ENCODE measurements around the gene CYP19A1.

Gene CYP19A1

GRCh38 chr15:51195459-51195858, 142.9 kb downstream of the CYP19A1 start:
- Histone ChIP-seq H3K4me3 (ENCODE audit: low read length) (no peak overlapping the region), H3K9me3 (ENCODE audit: control insufficient read depth, insufficient read depth, low read length) (no peaks in the 10 kb centered on the region), H3F3A (ENCODE audit: control insufficient read depth, insufficient read depth) (no peaks in the 10 kb centered on the region), H3K27ac (ENCODE audit: low read depth, low read length) (no peak overlapping the region), H3K27me3 (ENCODE audit: control insufficient read depth, low read length) (peaks cover 36% of the 10 kb centered on the region), H3K79me2 (ENCODE audit: control insufficient read depth, low read length) (no peaks in the 10 kb centered on the region), H3K36me3 (ENCODE audit: control insufficient read depth, low read length) (no peaks in the 10 kb centered on the region), H3K9me2 (replicated peaks; ENCODE audit: control insufficient read depth, low read length) (no peaks in the 10 kb centered on the region), H3K4me2 (ENCODE audit: low read length) (no peak overlapping the region), H3K4me1 (ENCODE audit: control insufficient read depth, low read length) (no peaks in the 10 kb centered on the region), H4K20me1 (ENCODE audit: control insufficient read depth, insufficient read depth, low read depth, low read length) (no peaks in the 10 kb centered on the region)
- no peak for TF ChIP-seq CTCF (IDR thresholded peaks at IDR 0.05; ENCODE audit: low read depth, low read length, poor library complexity, severe bottlenecking)
- TF ChIP-seq EZH2phosphoT487 (IDR thresholded peaks at IDR 0.05; ENCODE audit: borderline replicate concordance, low read length): no peak

- peaks cover 27% of the 10 kb centered on the region for H3K27me3 ChIP-seq (ENCODE audit: control insufficient read depth, low read length)
- no peak overlapping the region for H3K4me3 ChIP-seq (ENCODE audit: low read length)
- no peaks in the 10 kb centered on the region for H3K79me2 ChIP-seq (ENCODE audit: control insufficient read depth, low read length)
- no peaks in the 10 kb centered on the region for H4K20me1 ChIP-seq (ENCODE audit: control insufficient read depth, insufficient read depth, low read depth, low read length)
- H3K9me3 ChIP-seq (ENCODE audit: control insufficient read depth, insufficient read depth, low read length): no peaks in the 10 kb centered on the region
- H3K9me2 ChIP-seq (replicated peaks; ENCODE audit: control insufficient read depth, low read length): no peaks in the 10 kb centered on the region
- no peak overlapping the region for H3K27ac ChIP-seq (ENCODE audit: low read depth, low read length)
- H3K4me1 ChIP-seq (ENCODE audit: control insufficient read depth, low read length): no peaks in the 10 kb centered on the region
- TF ChIP-seq CTCF (IDR thresholded peaks at IDR 0.05; ENCODE audit: low read depth, low read length, poor library complexity, severe bottlenecking) (no peak), EZH2phosphoT487 (IDR thresholded peaks at IDR 0.05; ENCODE audit: borderline replicate concordance, low read length) (no peak)
- H3K36me3 ChIP-seq (ENCODE audit: control insufficient read depth, low read length): no peaks in the 10 kb centered on the region
- no peaks in the 10 kb centered on the region for H3F3A ChIP-seq (ENCODE audit: control insufficient read depth, insufficient read depth)
- H3K4me2 ChIP-seq (ENCODE audit: low read length): no peak overlapping the region
Observed at GRCh38 chr15:51193979-51194378, 144.4 kb downstream of the CYP19A1 start.

GRCh38 chr15:51193526-51193925, 144.9 kb downstream of the CYP19A1 start:
- no peak overlapping the region for H3K27ac ChIP-seq (ENCODE audit: low read depth, low read length)
- no peak overlapping the region for H3K4me3 ChIP-seq (ENCODE audit: low read length)
- no peaks in the 10 kb centered on the region for H3K9me2 ChIP-seq (replicated peaks; ENCODE audit: control insufficient read depth, low read length)
- H3K79me2 ChIP-seq (ENCODE audit: control insufficient read depth, low read length): no peaks in the 10 kb centered on the region
- TF ChIP-seq CTCF (IDR thresholded peaks at IDR 0.05; ENCODE audit: low read depth, low read length, poor library complexity, severe bottlenecking) (no peak), EZH2phosphoT487 (IDR thresholded peaks at IDR 0.05; ENCODE audit: borderline replicate concordance, low read length) (no peak)
- no peaks in the 10 kb centered on the region for H3F3A ChIP-seq (ENCODE audit: control insufficient read depth, insufficient read depth)
- no peak overlapping the region for H3K4me2 ChIP-seq (ENCODE audit: low read length)
- no peaks in the 10 kb centered on the region for H4K20me1 ChIP-seq (ENCODE audit: control insufficient read depth, insufficient read depth, low read depth, low read length)
- no peaks in the 10 kb centered on the region for H3K36me3 ChIP-seq (ENCODE audit: control insufficient read depth, low read length)
- H3K4me1 ChIP-seq (ENCODE audit: control insufficient read depth, low read length): no peaks in the 10 kb centered on the region
- no peaks in the 10 kb centered on the region for H3K9me3 ChIP-seq (ENCODE audit: control insufficient read depth, insufficient read depth, low read length)
- H3K27me3 ChIP-seq (ENCODE audit: control insufficient read depth, low read length): peaks cover 22% of the 10 kb centered on the region
